ENCODE results near the gene CCDC190.
"Not testable (repeated sequence)": the region's sequence is repeated elsewhere in the genome, so short reads cannot be mapped to it uniquely, and the experiment has no call there.

Gene CCDC190

GRCh38 chr1:162876751-162877150 is 15.8 kb upstream of the CCDC190 start:
- DNase-seq: no peak

GRCh38 chr1:162873671-162874666 is 13.0 kb upstream of the CCDC190 start:
- DNase-seq: no peak

GRCh38 chr1:162872981-162873380 is 12.0 kb upstream of the CCDC190 start:
- DNase-seq: no peak

- not testable (repeated sequence) for DNase-seq
Observed at GRCh38 chr1:162871417-162871816, 10.4 kb upstream of the CCDC190 start.

GRCh38 chr1:162868972-162869371 is 8.0 kb upstream of the CCDC190 start:
- DNase-seq: no peak

- no peak for DNase-seq
Observed at GRCh38 chr1:162861625-162862024, 650 bp upstream of the CCDC190 start.

GRCh38 chr1:162859191-162859590 is 1.8 kb downstream of the CCDC190 start:
- no peak for DNase-seq

GRCh38 chr1:162857850-162858249 is 3.1 kb downstream of the CCDC190 start:
- DNase-seq: no peak

GRCh38 chr1:162856260-162856659 is 4.7 kb downstream of the CCDC190 start:
- no peak for DNase-seq

- DNase-seq: no peak
Observed at GRCh38 chr1:162855461-162856150, 5.4 kb downstream of the CCDC190 start.

GRCh38 chr1:162854245-162854882 is 6.6 kb downstream of the CCDC190 start:
- DNase-seq: peak in 1 of 4 experiments; percentile 17

- DNase-seq: no peak
Observed at GRCh38 chr1:162851341-162851740, 9.6 kb downstream of the CCDC190 start.

- DNase-seq: no peak
Observed at GRCh38 chr1:162849711-162850110, 11.3 kb downstream of the CCDC190 start.

GRCh38 chr1:162847839-162848453 is 13.0 kb downstream of the CCDC190 start:
- DNase-seq: peak; percentile 62 to 86 (median 76)

- no peak for DNase-seq
Observed at GRCh38 chr1:162846256-162847212, 14.4 kb downstream of the CCDC190 start.

- no peak for DNase-seq
Observed at GRCh38 chr1:162844153-162844552, 16.8 kb downstream of the CCDC190 start.

- DNase-seq: no peak
Observed at GRCh38 chr1:162840250-162840839, 20.6 kb downstream of the CCDC190 start.

- no peak for DNase-seq
Observed at GRCh38 chr1:162838863-162839262, 22.1 kb downstream of the CCDC190 start.

GRCh38 chr1:162835157-162835899 is 25.6 kb downstream of the CCDC190 start:
- no peak for DNase-seq

- no peak for DNase-seq
Observed at GRCh38 chr1:162832470-162832869, 28.5 kb downstream of the CCDC190 start.

GRCh38 chr1:162829268-162829667 is 31.7 kb downstream of the CCDC190 start:
- DNase-seq: no peak

Data from activated CD4-positive, CD25-positive, alpha-beta regulatory T cell (primary cell).